ENCODE measurements around the gene TRIM9. TPM values are rescaled to one million over a fixed set of nuclear protein-coding genes. Genes with fewer than 3 reads are reported as not detected.

The TRIM9 gene
- 1 to 10 TPM in 3 of 4 donors, under 1 TPM in 1; 0.84 to 4.7 (median 1.4) TPM for total RNA-seq

GRCh38 chr14:51094901-51095853, at the start of gene TRIM9:
Gene TRIM9, minus strand, starts transcription at chr14:51095105. Its CDS starts 166 bp downstream, at chr14:51094939.
- WGBS, 2 donors (ENCODE audit: low coverage in 1 of 2), result 0% methylated on average over 2 of the region's 83 CpGs; no CpG with 5 or more reads in 1 of the 2 donors
- peak within 1 kb of the TSS; percentile 29 to 68 for H3K4me3 ChIP-seq
- no peaks in the 10 kb centered on the region for H3K36me3 ChIP-seq
- H3K9me3 ChIP-seq, result no peaks in the 10 kb centered on the region
- H3K27me3 ChIP-seq, result peaks cover 51% of the 10 kb centered on the region
- ATAC-seq, result peak; percentile 95
- TF ChIP-seq CTCF (IDR thresholded peaks at IDR 0.05) (no peak), EP300 (IDR thresholded peaks at IDR 0.05) (no peak), POLR2A (IDR thresholded peaks at IDR 0.05) (peak; percentile 22 to 23), POLR2AphosphoS5 (IDR thresholded peaks at IDR 0.05) (peak; percentile 52)
- H3K27ac ChIP-seq, result peak within 1 kb of the TSS in 2 of 4 donors; percentile 76 to 77
- peaks cover 0 to 33% (median 16%) of the 10 kb centered on the region in 3 donors for H3K4me1 ChIP-seq

DNA sequence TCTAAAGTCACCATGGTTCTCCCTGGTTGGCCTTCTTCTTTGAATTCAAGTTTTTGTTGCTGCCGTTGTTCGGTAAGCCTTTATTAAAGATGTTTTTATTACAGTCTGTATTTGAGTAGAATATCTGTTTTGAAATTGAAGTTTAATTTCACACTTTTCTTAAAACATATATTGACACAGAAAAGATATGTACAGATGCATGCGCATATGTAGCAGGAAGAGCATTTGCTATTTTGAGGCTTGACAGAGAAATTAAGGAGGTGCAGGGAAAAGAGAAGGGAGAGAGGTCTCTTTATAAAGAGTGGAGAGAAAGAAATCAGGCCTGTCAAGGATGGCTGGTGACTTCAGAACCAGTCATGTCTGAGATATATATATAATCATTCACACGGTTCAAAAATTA, 46.0 kb upstream of the TRIM9 start:
- H3K27ac ChIP-seq, result no peak overlapping the region
- no peak for ATAC-seq
- H3K36me3 ChIP-seq, result no peaks in the 10 kb centered on the region
- H3K9me3 ChIP-seq, result peaks cover 0 to 10% (median 0%) of the 10 kb centered on the region in 3 donors
- WGBS, 2 donors (ENCODE audit: low coverage in 1 of 2), result 93 to 98% methylated on average over 4 of the region's 4 CpGs
- TF ChIP-seq CTCF (IDR thresholded peaks at IDR 0.05) (no peak), POLR2A (IDR thresholded peaks at IDR 0.05) (no peak), EP300 (IDR thresholded peaks at IDR 0.05) (no peak)
- no peaks in the 10 kb centered on the region for H3K27me3 ChIP-seq
- no peak overlapping the region for H3K4me3 ChIP-seq
- H3K4me1 ChIP-seq, result peaks cover 0 to 9% (median 0%) of the 10 kb centered on the region in 3 donors

- TF ChIP-seq EP300 (IDR thresholded peaks at IDR 0.05) (no peak), POLR2A (IDR thresholded peaks at IDR 0.05) (no peak), POLR2AphosphoS5 (IDR thresholded peaks at IDR 0.05) (no peak), CTCF (IDR thresholded peaks at IDR 0.05) (no peak)
- Histone ChIP-seq H3K36me3 (no peaks in the 10 kb centered on the region), H3K4me1 (peaks cover 0 to 9% (median 0%) of the 10 kb centered on the region in 3 donors), H3K27ac (no peak overlapping the region), H3K4me3 (no peak overlapping the region), H3K9me3 (peaks cover 0 to 10% (median 0%) of the 10 kb centered on the region in 3 donors), H3K27me3 (no peaks in the 10 kb centered on the region)
- ATAC-seq, result no peak
- WGBS, 2 donors (ENCODE audit: low coverage in 1 of 2), result 59 to 61% methylated on average over 3 to 5 of the region's 5 CpGs
These were observed 45.4 kb upstream of the TRIM9 start for GRCh38 chr14:51140338-51140737.

- Histone ChIP-seq H3K27me3 (no peaks in the 10 kb centered on the region), H3K36me3 (no peaks in the 10 kb centered on the region), H3K4me1 (peaks cover 0 to 9% (median 0%) of the 10 kb centered on the region in 3 donors), H3K27ac (no peak overlapping the region), H3K9me3 (peaks cover 0 to 10% (median 0%) of the 10 kb centered on the region in 3 donors), H3K4me3 (no peak overlapping the region)
- peak; percentile 78 for ATAC-seq
- TF ChIP-seq POLR2AphosphoS5 (IDR thresholded peaks at IDR 0.05), result no peak
- TF ChIP-seq POLR2A (IDR thresholded peaks at IDR 0.05), result no peak
- TF ChIP-seq CTCF (IDR thresholded peaks at IDR 0.05), result no peak
- no peak for TF ChIP-seq EP300 (IDR thresholded peaks at IDR 0.05)
- WGBS, 2 donors (ENCODE audit: low coverage in 1 of 2), result 66 to 87% methylated on average over 3 to 6 of the region's 6 CpGs
These were observed 44.3 kb upstream of the TRIM9 start for GRCh38 chr14:51139121-51139681.
